Glomerular visceral epithelial cell (primary cell): ENCODE results near the gene PATL1.
A peak's percentile ranks its signal among the peaks of the same experiment; 100 is the strongest.
"Not testable (repeated sequence)": the region's sequence is repeated elsewhere in the genome, so short reads cannot be mapped to it uniquely, and the experiment has no call there.

Experiments
- DNase-seq: peaks from one replicate; pipeline ENCODE4 v3.0.0-alpha.2; 2016; ENCODE audit errors: extremely low spot score

PATL1 gene

GRCh38 chr11:59668950-59669610 is at the start of gene PATL1:
Gene PATL1, minus strand, starts transcription at chr11:59669037. Its CDS starts 142 bp downstream, at chr11:59668895.
- DNase-seq: peak; percentile 99

GRCh38 chr11:59716051-59716450 is 47.2 kb upstream of the PATL1 start:
- no peak for DNase-seq

- DNase-seq: no peak
These were observed 44.9 kb upstream of the PATL1 start, which contains the start of gene OR10V1 for GRCh38 chr11:59713745-59714144. Gene OR10V1, minus strand, starts transcription at chr11:59713845. Its CDS starts 0 bp downstream, at chr11:59713845.

- DNase-seq: no peak
These were observed 41.5 kb upstream of the PATL1 start for GRCh38 chr11:59710136-59710847.

- no peak for DNase-seq
These were observed 39.7 kb upstream of the PATL1 start for GRCh38 chr11:59708537-59708936.

- no peak for DNase-seq
These were observed 38.5 kb upstream of the PATL1 start for GRCh38 chr11:59707371-59707770.

GRCh38 chr11:59706518-59707285 is 37.9 kb upstream of the PATL1 start:
- peak; percentile 92 for DNase-seq

- DNase-seq: no peak
These were observed 36.5 kb upstream of the PATL1 start for GRCh38 chr11:59705294-59705693.

- DNase-seq: not testable (repeated sequence)
These were observed 34.7 kb upstream of the PATL1 start for GRCh38 chr11:59703515-59703914.

- not testable (repeated sequence) for DNase-seq
These were observed 31.3 kb upstream of the PATL1 start for GRCh38 chr11:59700157-59700556.

GRCh38 chr11:59698506-59698905 is 29.7 kb upstream of the PATL1 start:
- DNase-seq: no peak

- DNase-seq: no peak
These were observed 24.1 kb upstream of the PATL1 start for GRCh38 chr11:59692915-59693314.

- DNase-seq: no peak
These were observed 22.3 kb upstream of the PATL1 start for GRCh38 chr11:59691156-59691555.

GRCh38 chr11:59689015-59689414 is 20.2 kb upstream of the PATL1 start:
- DNase-seq: no peak

GRCh38 chr11:59681260-59681725 is 12.5 kb upstream of the PATL1 start:
- DNase-seq: not testable (repeated sequence)

GRCh38 chr11:59680287-59681154 is 11.7 kb upstream of the PATL1 start:
- DNase-seq: peak; percentile 78

- no peak for DNase-seq
These were observed 10.5 kb upstream of the PATL1 start for GRCh38 chr11:59679347-59679746.

GRCh38 chr11:59678813-59679165 is 10.0 kb upstream of the PATL1 start:
- DNase-seq: no peak

- no peak for DNase-seq
These were observed 9.4 kb upstream of the PATL1 start for GRCh38 chr11:59678118-59678812.

GRCh38 chr11:59676205-59676604 is 7.4 kb upstream of the PATL1 start:
- DNase-seq: no peak

- no peak for DNase-seq
These were observed 5.5 kb upstream of the PATL1 start for GRCh38 chr11:59674291-59674690.
